Vagina (tissue), 2 donors: ENCODE data around the gene WWOX. TPM values are rescaled to one million over a fixed set of nuclear protein-coding genes. Genes with fewer than 3 reads are reported as not detected.

Experiments
- DNase-seq, 2 donors: peaks; one replicate each; pipeline ENCODE4 v3.0.0-alpha.2; 2017; ENCODE audit errors: extremely low spot score in 2 of 2
- H3K27ac ChIP-seq: fragments of 200-600 bp; sonication (generic); one replicate; pipeline ENCODE4 v1.5.1; 2019
- H3K27me3 ChIP-seq: fragments of 200-600 bp; sonication (generic); one replicate; pipeline ENCODE4 v1.5.1; 2019
- H3K36me3 ChIP-seq, 2 donors: fragments of 200-600 bp; sonication (generic); one replicate each; pipeline ENCODE4 v1.5.1; 2017 to 2019
- H3K4me1 ChIP-seq: fragments of 200-600 bp; sonication (generic); one replicate; pipeline ENCODE4 v1.5.1; 2019
- H3K4me3 ChIP-seq, 2 donors: fragments of 200-600 bp; sonication (generic); 1 replicate in 1 of 2; 2 replicates in 1 of 2; pipeline ENCODE4 v1.5.1; 2016 to 2019
- H3K9me3 ChIP-seq: fragments of 200-600 bp; sonication (generic); one replicate; pipeline ENCODE4 v1.5.1; 2019
- CTCF ChIP-seq, 3 experiments: fragments of 450-650 bp in 2 of 3; fragments of 200-600 bp in 1 of 3; sonication (generic) in 1 of 3; IDR thresholded peaks; one replicate each; pipeline ENCODE4 v1.5.1; 2017 to 2019; ENCODE audit warnings: antibody characterized with exemption in 3 of 3, mild to moderate bottlenecking in 2 of 3, moderate library complexity in 2 of 3
- POLR2A ChIP-seq, 2 donors: fragments of 450-650 bp; IDR thresholded peaks; one replicate each; pipeline ENCODE4 v1.6.1; 2017; ENCODE audit warnings: antibody characterized with exemption in 2 of 2, mild to moderate bottlenecking in 2 of 2, moderate library complexity in 2 of 2
- POLR2AphosphoS5 ChIP-seq, 2 donors: sonication (generic); formaldehyde crosslinking; IDR thresholded peaks; one replicate each; pipeline ENCODE4 v1.9.0; 2017; ENCODE audit warnings: antibody characterized with exemption in 2 of 2, mild to moderate bottlenecking in 2 of 2, low read depth in 1 of 2; ENCODE audit not compliant: insufficient read depth in 1 of 2
- intact Hi-C: fragments of 100-400 bp; cut with DNase I; formaldehyde crosslinking; loops from one replicate; pipeline ENCODE4 v1.15.1; 2023
- total RNA-seq: library from RNA; depleted of rRNA; stranded (reverse); fragments of >200 nt; gene quantifications from one replicate; pipeline ENCODE4 v1.2.3, GENCODE V29; 2016

WWOX gene
- total RNA-seq, 1 donor from 2014 or later: 33.1 TPM

GRCh38 chr16:79004309-79004708 is 904.9 kb downstream of the WWOX start:
- Histone ChIP-seq H3K27me3 (no peaks in the 10 kb centered on the region), H3K36me3 (no peaks in the 10 kb centered on the region), H3K9me3 (no peaks in the 10 kb centered on the region), H3K4me1 (peaks cover 6% of the 10 kb centered on the region), H3K27ac (no peak overlapping the region), H3K4me3 (no peak overlapping the region)
- no peak for TF ChIP-seq CTCF (IDR thresholded peaks at IDR 0.05)
- no peak for TF ChIP-seq POLR2AphosphoS5 (IDR thresholded peaks at IDR 0.05; ENCODE audit: insufficient read depth in 1 of 2, low read depth in 1 of 2)
- TF ChIP-seq POLR2A (IDR thresholded peaks at IDR 0.05): no peak
- DNase-seq: no peak
- intact Hi-C loops: no loop called here

GRCh38 chr16:79005096-79005495 is 905.6 kb downstream of the WWOX start:
- TF ChIP-seq POLR2A (IDR thresholded peaks at IDR 0.05) (no peak), POLR2AphosphoS5 (IDR thresholded peaks at IDR 0.05; ENCODE audit: insufficient read depth in 1 of 2, low read depth in 1 of 2) (no peak), CTCF (IDR thresholded peaks at IDR 0.05) (no peak)
- Histone ChIP-seq H3K4me3 (no peak overlapping the region), H3K9me3 (no peaks in the 10 kb centered on the region), H3K4me1 (peaks cover 6% of the 10 kb centered on the region), H3K36me3 (no peaks in the 10 kb centered on the region), H3K27me3 (no peaks in the 10 kb centered on the region), H3K27ac (no peak overlapping the region)
- DNase-seq: no peak
- intact Hi-C loops: no loop called here

GRCh38 chr16:79006206-79006605 is 906.8 kb downstream of the WWOX start:
- Histone ChIP-seq H3K4me1 (peaks cover 6% of the 10 kb centered on the region), H3K27me3 (no peaks in the 10 kb centered on the region), H3K36me3 (no peaks in the 10 kb centered on the region), H3K9me3 (no peaks in the 10 kb centered on the region), H3K4me3 (no peak overlapping the region), H3K27ac (no peak overlapping the region)
- no peak for TF ChIP-seq POLR2A (IDR thresholded peaks at IDR 0.05)
- DNase-seq: no peak
- intact Hi-C loops: no loop called here

GRCh38 chr16:79006765-79007164 is 907.3 kb downstream of the WWOX start:
- no peaks in the 10 kb centered on the region for H3K9me3 ChIP-seq
- intact Hi-C loops: no loop called here
- H3K36me3 ChIP-seq: no peaks in the 10 kb centered on the region
- H3K27me3 ChIP-seq: no peaks in the 10 kb centered on the region
- no peak overlapping the region for H3K27ac ChIP-seq
- TF ChIP-seq POLR2AphosphoS5 (IDR thresholded peaks at IDR 0.05; ENCODE audit: insufficient read depth in 1 of 2, low read depth in 1 of 2) (no peak), CTCF (IDR thresholded peaks at IDR 0.05) (no peak), POLR2A (IDR thresholded peaks at IDR 0.05) (no peak)
- H3K4me1 ChIP-seq: peaks cover 6% of the 10 kb centered on the region
- no peak for DNase-seq
- no peak overlapping the region for H3K4me3 ChIP-seq

GRCh38 chr16:79007614-79008013 is 908.2 kb downstream of the WWOX start:
- Histone ChIP-seq H3K27me3 (no peaks in the 10 kb centered on the region), H3K36me3 (no peaks in the 10 kb centered on the region), H3K27ac (no peak overlapping the region), H3K9me3 (no peaks in the 10 kb centered on the region), H3K4me3 (no peak overlapping the region), H3K4me1 (peaks cover 5% of the 10 kb centered on the region)
- intact Hi-C loops: no loop called here
- no peak for DNase-seq
- no peak for TF ChIP-seq CTCF (IDR thresholded peaks at IDR 0.05)
- TF ChIP-seq POLR2A (IDR thresholded peaks at IDR 0.05): no peak
- no peak for TF ChIP-seq POLR2AphosphoS5 (IDR thresholded peaks at IDR 0.05; ENCODE audit: insufficient read depth in 1 of 2, low read depth in 1 of 2)
